SK-N-MC (cell line): ENCODE data around the gene DQX1.
"Not testable (repeated sequence)": the region's sequence is repeated elsewhere in the genome, so short reads cannot be mapped to it uniquely, and the experiment has no call there.

Experiments used
- DNase-seq: peaks from one replicate; pipeline ENCODE4 v3.0.0-alpha.2; 2011; ENCODE audit warnings: low read depth, low spot score
- H3K27ac ChIP-seq: fragments of 200-600 bp; sonication (generic); 2 replicates; pipeline ENCODE4 v1.5.1; 2016; ENCODE audit warnings: mixed run types
- H3K36me3 ChIP-seq: fragments of 200-600 bp; sonication (generic); 2 replicates; pipeline ENCODE4 v1.6.1; 2017; ENCODE audit warnings: antibody characterized with exemption, low read length, mixed read lengths; ENCODE audit not compliant: insufficient read depth
- H3K4me3 ChIP-seq: fragments of 200-600 bp; sonication (generic); 2 replicates; pipeline ENCODE4 v1.5.1; 2016
- H3K9ac ChIP-seq: fragments of 200-600 bp; sonication (generic); 2 replicates; pipeline ENCODE4 v1.8.0; 2017; ENCODE audit warnings: mixed run types, mixed read lengths; ENCODE audit not compliant: insufficient read length
- H3K9me3 ChIP-seq: fragments of 200-600 bp; sonication (generic); 2 replicates; pipeline ENCODE4 v1.6.1; 2017; ENCODE audit warnings: low read depth, mild to moderate bottlenecking, antibody characterized with exemption, low read length, moderate library complexity, mixed read lengths
- EZH2 ChIP-seq: fragments of 200-600 bp; sonication (generic); IDR thresholded peaks from one replicate; pipeline ENCODE4 v1.6.1; 2017; ENCODE audit warnings: antibody characterized with exemption
- FOXP2 ChIP-seq: optimal IDR thresholded peaks from 2 replicates; pipeline ENCODE3; 2011; ENCODE audit warnings: mild to moderate bottlenecking, moderate library complexity; ENCODE audit not compliant: insufficient read depth; ENCODE audit errors: extremely low read length, control extremely low read depth
- POLR2AphosphoS5 ChIP-seq: IDR thresholded peaks from 2 replicates; pipeline ENCODE4 v1.6.1; 2012; ENCODE audit warnings: mild to moderate bottlenecking, low read depth, low read length, borderline replicate concordance

Gene DQX1

DNA sequence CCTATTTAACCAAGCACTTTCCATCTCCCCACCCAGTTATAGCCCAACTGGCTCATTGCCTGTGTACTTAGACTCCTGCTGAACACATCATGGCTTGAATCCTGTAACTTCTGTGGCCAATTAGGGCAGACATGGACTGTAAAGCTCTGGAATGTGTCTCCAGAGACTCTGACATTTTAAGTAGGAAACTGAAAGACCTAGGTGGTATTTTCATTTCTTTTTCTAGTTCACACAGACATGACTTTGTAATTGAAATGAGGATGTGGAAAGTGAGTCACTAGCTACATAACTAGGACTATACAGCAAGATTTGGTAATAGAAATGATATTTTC, 40.7 kb upstream of the DQX1 start:
- H3K9ac ChIP-seq = no peak overlapping the region
- H3K9me3 ChIP-seq = no peaks in the 10 kb centered on the region
- H3K36me3 ChIP-seq = no peaks in the 10 kb centered on the region
- no peak for DNase-seq
- H3K4me3 ChIP-seq = no peak overlapping the region
- no peak for TF ChIP-seq POLR2AphosphoS5
- TF ChIP-seq FOXP2 = no peak
- no peak for TF ChIP-seq EZH2
- no peak overlapping the region; the same call in 1 of the 2 replicates for H3K27ac ChIP-seq

DNA sequence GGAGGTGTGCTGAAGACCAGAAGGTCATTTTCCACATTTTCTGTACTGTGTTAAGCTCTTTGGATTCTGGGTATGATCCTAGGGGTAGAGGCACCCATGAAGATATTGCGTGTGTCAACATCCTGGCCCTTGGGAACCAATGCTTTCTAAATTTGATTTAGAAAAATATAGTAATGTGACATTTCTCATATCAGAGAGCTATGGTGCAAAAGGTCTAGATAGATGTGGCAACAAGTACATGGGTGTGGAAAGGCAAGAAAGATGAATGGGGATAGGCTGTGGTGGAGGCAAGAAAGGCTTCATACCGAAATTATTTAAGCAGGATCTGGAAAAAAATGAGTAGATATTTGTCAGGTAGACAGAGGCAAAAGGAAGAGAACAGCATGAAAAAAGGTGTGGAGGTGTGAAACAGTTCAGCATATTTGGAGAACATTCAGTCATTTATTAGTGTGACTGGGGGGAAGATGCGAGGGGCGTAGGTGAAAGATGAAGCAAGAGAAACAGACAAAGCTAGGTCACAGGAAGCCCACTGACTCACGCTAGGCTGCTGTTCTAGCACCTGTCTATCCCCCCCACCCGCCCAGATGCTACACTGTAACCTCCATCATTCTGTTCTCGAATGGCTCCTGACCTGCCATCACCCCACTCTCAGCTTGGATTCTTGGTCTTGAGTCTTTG, 40.2 kb upstream of the DQX1 start:
- no peak overlapping the region for H3K9ac ChIP-seq
- TF ChIP-seq EZH2 (no peak), POLR2AphosphoS5 (no peak)
- DNase-seq = no peak
- H3K9me3 ChIP-seq = no peaks in the 10 kb centered on the region
- no peak overlapping the region; the same call in 1 of the 2 replicates for H3K27ac ChIP-seq
- H3K36me3 ChIP-seq = no peaks in the 10 kb centered on the region
- H3K4me3 ChIP-seq = no peak overlapping the region

DNA sequence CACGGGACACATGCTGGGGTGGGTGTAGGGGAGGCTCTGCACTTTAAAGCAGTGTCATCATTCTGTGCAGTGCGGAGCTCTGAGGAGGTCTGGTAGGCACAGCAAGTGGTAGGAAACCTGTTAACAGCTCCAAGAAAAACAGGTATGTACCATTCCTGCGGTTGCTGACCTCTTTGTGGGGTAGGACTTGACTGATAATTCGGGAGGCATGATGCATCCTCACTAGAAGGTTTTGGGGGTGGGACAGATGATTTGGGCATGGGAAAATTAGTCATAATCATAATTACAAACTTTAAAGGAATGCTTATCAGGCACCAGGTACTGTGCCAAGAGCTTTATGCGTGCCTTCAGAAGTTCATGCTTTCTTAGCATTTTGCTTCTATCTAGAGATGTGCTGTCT, 38.2 kb upstream of the DQX1 start:
- DNase-seq = no peak

DNA sequence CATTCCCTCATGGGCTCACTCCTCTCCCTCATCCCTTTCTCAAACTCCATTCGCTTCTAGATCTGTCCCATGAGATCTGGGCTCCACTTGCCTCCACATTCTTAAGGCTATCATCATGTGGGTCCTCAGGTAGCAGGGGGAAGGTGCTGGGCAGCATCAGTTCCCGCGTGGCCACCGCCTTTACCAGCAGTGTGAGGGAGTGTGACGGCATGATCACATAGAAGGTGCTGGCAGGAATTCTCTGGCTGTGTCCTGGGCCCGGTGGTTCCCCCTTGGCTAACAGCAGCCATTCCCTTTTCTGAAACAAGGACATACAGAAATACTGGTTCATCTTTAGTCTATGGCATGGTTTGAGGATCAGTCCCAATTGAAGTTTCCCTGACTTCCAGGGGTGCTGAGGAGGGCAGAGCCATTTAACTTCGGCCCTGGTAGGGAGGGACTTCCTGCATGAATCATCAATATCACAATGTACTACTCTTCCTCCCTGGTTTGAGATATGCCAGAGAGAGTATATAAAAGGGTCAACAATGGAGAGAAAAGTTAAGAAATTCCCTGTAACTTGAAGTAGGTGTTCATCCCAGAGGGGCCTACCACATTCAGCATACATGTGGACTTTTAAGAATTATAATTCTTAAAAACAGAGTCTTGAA, 36.2 kb upstream of the DQX1 start:
- DNase-seq = no peak
- H3K4me3 ChIP-seq = no peak overlapping the region
- H3K9ac ChIP-seq = no peak overlapping the region
- H3K36me3 ChIP-seq = no peaks in the 10 kb centered on the region
- TF ChIP-seq FOXP2 (no peak), EZH2 (no peak), POLR2AphosphoS5 (no peak)
- no peak overlapping the region for H3K27ac ChIP-seq
- no peaks in the 10 kb centered on the region for H3K9me3 ChIP-seq

More for the DNA sequence above, 38.2 kb upstream of the DQX1 start:
- no peaks in the 10 kb centered on the region for H3K9me3 ChIP-seq
- TF ChIP-seq POLR2AphosphoS5 (no peak), FOXP2 (no peak), EZH2 (no peak)
- H3K4me3 ChIP-seq = no peak overlapping the region
- no peak overlapping the region for H3K27ac ChIP-seq
- H3K36me3 ChIP-seq = no peaks in the 10 kb centered on the region
- H3K9ac ChIP-seq = no peak overlapping the region

DNA sequence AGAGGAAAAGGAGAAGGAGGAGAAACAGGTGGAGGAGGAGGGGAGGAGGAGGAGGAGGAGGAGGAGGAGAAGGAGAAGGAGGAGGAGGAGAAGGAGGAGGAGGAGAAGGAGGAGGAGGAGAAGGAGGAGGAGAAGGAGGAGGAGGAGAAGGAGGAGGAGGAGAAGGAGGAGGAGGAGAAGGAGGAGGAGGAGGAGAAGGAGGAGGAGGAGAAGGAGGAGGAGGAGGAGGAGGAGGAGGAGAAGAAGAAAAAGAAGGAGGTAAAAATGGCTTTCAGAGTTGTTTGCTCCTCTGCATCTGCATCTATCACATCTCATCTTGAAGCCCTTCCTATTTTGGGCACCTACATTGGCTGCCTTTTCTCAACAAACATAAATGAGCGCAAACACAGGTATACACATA, 35.0 kb upstream of the DQX1 start:
- H3K27ac ChIP-seq, DNase-seq, H3K4me3 ChIP-seq, H3K9ac ChIP-seq, H3K9me3 ChIP-seq, H3K36me3 ChIP-seq: not testable (repeated sequence)

DNA sequence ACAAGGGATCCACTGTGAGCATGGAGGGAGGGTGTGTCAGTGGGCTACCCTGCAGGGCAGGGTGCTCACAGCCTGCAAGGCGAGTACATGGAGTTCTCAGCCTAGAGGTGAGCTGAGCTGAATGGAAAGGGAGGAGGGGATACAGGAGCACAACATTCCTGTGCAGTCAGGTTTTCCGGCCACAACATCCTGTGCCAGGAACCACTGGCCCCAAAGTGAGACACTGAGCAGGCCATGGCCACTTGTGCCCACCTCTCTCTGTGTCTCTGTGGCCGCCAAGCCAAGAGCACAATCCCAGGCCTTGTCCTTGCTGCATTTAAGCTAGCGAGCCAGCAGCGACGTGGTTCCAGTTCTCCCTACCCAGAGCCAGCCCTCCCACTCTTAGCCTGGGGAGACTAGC, 34.6 kb upstream of the DQX1 start:
- Histone ChIP-seq H3K9ac (no peak overlapping the region), H3K27ac (no peak overlapping the region), H3K4me3 (no peak overlapping the region), H3K36me3 (no peaks in the 10 kb centered on the region), H3K9me3 (no peaks in the 10 kb centered on the region)
- no peak for TF ChIP-seq EZH2
- TF ChIP-seq POLR2AphosphoS5 = no peak
- no peak for TF ChIP-seq FOXP2
- DNase-seq = no peak

DNA sequence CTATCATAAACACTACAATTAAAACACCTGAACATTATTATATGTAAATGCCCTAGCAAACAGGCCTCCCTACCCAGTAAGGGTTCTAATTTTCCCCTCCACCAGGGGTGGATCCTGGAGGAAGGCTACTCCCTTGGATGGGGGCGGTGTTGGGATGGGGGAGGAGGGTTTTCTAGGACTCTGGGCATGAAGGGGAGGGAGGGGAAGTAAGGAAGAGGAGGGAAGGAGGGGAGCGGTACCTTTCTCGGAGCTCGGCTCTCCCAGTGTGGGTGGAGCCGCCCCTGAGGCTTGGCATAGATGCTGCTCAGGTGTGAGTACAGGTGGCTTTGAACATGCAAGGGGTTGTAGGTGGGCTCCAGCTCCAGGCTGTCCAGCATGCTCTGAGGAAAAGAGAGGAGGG, 33.9 kb upstream of the DQX1 start:
- DNase-seq = no peak
- H3K27ac ChIP-seq = no peak overlapping the region

DNA sequence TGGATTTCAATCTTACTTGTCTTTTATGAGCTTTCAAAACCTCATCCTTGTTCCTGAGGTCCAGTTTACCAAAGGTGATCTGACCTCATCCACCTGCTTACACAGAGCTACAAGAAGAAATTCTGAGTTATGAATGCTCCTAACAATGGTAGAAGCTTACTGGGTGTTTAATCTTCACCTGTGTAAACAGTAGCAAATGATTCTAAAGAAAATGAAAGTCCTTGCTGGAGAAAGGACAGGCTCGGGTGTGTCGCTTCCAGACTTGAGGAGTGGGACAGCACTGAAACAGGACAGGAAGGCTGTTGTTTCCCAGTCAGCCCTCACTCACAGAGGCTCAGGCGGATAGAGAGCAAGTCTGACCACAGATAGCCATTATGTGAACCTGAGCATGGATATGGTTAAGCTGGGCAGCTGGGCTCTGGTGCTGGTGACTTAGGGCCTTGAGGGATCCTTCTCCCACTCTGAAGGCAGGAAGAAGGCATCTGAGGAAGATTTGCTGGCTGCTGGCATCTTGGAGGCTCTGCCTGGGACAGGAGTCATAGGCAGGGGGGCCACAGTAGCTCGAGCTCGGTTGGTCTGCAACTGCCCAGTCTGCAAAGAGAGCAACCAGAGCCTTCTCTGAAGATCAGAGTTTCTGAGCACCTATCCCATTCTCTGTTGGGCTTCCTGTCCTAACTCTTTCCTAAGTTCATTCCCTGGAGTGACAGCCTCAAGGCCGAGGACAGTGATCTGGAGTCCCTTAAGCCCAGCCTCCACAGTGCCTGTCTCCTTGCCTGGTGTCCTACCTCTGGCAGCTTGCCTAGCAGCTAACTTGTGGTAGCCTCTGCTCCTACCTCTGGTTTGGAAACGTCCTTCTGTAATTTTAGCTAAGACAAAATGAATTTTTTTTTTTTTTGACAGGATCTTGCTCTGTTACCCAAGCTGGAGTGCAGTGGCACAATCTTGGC, 32.5 kb upstream of the DQX1 start:
- H3K27ac ChIP-seq = no peak overlapping the region
- no peaks in the 10 kb centered on the region for H3K9me3 ChIP-seq
- H3K36me3 ChIP-seq = no peaks in the 10 kb centered on the region
- H3K9ac ChIP-seq = no peak overlapping the region
- no peak for DNase-seq
- TF ChIP-seq POLR2AphosphoS5 = no peak
- TF ChIP-seq FOXP2 = no peak
- no peak for TF ChIP-seq EZH2
- H3K4me3 ChIP-seq = no peak overlapping the region

More for the DNA sequence above, 33.9 kb upstream of the DQX1 start:
- no peak overlapping the region for H3K9ac ChIP-seq
- TF ChIP-seq EZH2 (no peak), POLR2AphosphoS5 (no peak), FOXP2 (no peak)
- no peaks in the 10 kb centered on the region for H3K36me3 ChIP-seq
- H3K9me3 ChIP-seq = no peaks in the 10 kb centered on the region
- H3K4me3 ChIP-seq = no peak overlapping the region

DNA sequence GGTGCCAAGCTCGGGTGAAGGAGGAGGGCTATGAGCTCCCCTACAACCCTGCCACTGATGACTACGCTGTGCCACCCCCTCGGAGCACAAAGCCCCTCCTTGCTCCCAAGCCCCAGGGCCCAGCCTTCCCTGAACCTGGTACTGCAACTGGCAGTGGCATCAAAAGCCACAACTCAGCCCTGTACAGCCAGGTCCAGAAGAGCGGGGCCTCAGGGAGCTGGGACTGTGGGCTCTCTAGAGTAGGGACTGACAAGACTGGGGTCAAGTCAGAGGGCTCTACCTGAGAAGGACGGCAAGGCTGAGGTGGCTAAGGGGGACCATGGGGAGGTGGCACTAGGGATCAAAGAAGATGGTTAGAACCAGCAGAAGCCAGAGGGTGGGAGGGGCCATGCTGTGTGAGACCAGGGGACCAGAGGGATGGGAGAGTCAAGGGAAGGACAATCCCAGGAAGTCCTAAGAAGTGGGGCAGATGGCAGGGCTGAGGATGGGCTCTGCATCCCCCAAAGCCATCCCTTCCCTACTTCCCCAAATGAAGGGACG, 30.9 kb upstream of the DQX1 start:
- DNase-seq = no peak
- no peaks in the 10 kb centered on the region for H3K9me3 ChIP-seq
- TF ChIP-seq FOXP2 = no peak
- H3K27ac ChIP-seq = no peak overlapping the region
- no peak overlapping the region for H3K4me3 ChIP-seq
- H3K9ac ChIP-seq = no peak overlapping the region
- H3K36me3 ChIP-seq = no peaks in the 10 kb centered on the region
